Esophagus squamous epithelium (tissue), 5 donors: ENCODE measurements around the gene SESTD1. TPM values are rescaled to one million over a fixed set of nuclear protein-coding genes. Genes with fewer than 3 reads are reported as not detected.

Source experiments
- DNase-seq: peaks from one replicate; lab custom pipeline; 2025; lab: John Stamatoyannopoulos, UW
- H3K27ac ChIP-seq, 4 donors: fragments of 200-600 bp; sonication (generic); one replicate each; pipeline ENCODE4 v1.5.1; 2016 to 2019; ENCODE audit warnings: mild to moderate bottlenecking in 1 of 4
- H3K27me3 ChIP-seq, 4 donors: fragments of 200-600 bp; sonication (generic); 1 replicate in 3 of 4; 2 replicates in 1 of 4; pipeline versions ENCODE4 v1.5.1 to v1.6.0; 2017 to 2021; ENCODE audit warnings: antibody characterized with exemption in 1 of 4
- H3K36me3 ChIP-seq, 3 donors: fragments of 200-600 bp; sonication (generic); one replicate each; pipeline ENCODE4 v1.5.1; 2016 to 2019
- H3K4me1 ChIP-seq, 3 donors: fragments of 200-600 bp; sonication (generic); one replicate each; pipeline ENCODE4 v1.5.1; 2017 to 2019
- H3K4me3 ChIP-seq, 4 donors: fragments of 200-600 bp; sonication (generic); 1 replicate in 3 of 4; 2 replicates in 1 of 4; pipeline ENCODE4 v1.5.1; 2016 to 2019; ENCODE audit warnings: mild to moderate bottlenecking in 2 of 4, moderate library complexity in 1 of 4
- H3K9me3 ChIP-seq, 3 donors: fragments of 200-600 bp; sonication (generic); one replicate each; pipeline ENCODE4 v1.5.1; 2016 to 2019
- POLR2A ChIP-seq, 4 donors: fragments of 450-650 bp; IDR thresholded peaks; one replicate each; pipeline ENCODE4 v1.6.1; 2017; ENCODE audit warnings: antibody characterized with exemption in 4 of 4, mild to moderate bottlenecking in 4 of 4, moderate library complexity in 3 of 4
- WGBS, 2 donors: methylation state at CpG; one replicate each; pipeline ENCODE4 v1.1.5; 2018; 5-methylcytosine and 5-hydroxymethylcytosine counted together
- intact Hi-C: fragments of 100-400 bp; cut with DNase I; formaldehyde crosslinking; loops from one replicate; pipeline ENCODE4 v1.15.0; 2022
- total RNA-seq, 4 donors: library from RNA; depleted of rRNA; stranded (reverse); fragments of >200 nt; gene quantifications; one replicate each; pipeline ENCODE4 v1.1.0, GENCODE V29; 2016
- TF ChIP-seq, protein P1 (sequence below), 6 experiments: fragments of 450-650 bp in 4 of 6; fragments of 200-600 bp in 2 of 6; sonication (generic) in 2 of 6; IDR thresholded peaks; one replicate each; pipeline ENCODE4 v1.5.1; 2016 to 2019; ENCODE audit warnings: antibody characterized with exemption in 6 of 6, mild to moderate bottlenecking in 4 of 6, moderate library complexity in 4 of 6
- donor health status: DM: yes; HTN: yes; CAD: no.

The SESTD1 gene
- total RNA-seq, 4 donors from 2014 or later, result 5.0 to 22.9 (median 14.0) TPM

DNA sequence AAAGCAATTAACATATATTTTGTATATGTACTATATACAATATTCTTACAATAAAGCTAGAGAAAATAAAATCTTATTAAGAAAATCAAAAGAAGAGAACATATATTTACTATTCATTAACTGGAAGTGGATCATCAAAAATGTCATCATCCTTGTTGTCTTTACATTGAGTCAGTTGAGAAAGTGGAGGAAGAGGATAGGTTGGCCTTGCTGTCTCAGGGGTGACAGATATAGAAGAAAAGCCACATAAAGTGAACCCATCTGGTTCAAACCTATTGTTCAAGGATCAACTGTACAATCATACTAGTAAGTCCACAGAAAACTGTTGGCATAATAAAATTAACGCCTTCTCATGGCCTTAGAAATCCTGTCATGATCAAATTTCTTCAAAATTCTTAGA is 26.6 kb downstream of the SESTD1 start:
- 82 to 100% methylated on average over 1 of the region's 1 CpG for WGBS, 2 donors
- intact Hi-C loops, result no loop called here
- no peaks in the 10 kb centered on the region for H3K9me3 ChIP-seq
- no peaks in the 10 kb centered on the region for H3K27me3 ChIP-seq
- TF ChIP-seq, protein P1, sequence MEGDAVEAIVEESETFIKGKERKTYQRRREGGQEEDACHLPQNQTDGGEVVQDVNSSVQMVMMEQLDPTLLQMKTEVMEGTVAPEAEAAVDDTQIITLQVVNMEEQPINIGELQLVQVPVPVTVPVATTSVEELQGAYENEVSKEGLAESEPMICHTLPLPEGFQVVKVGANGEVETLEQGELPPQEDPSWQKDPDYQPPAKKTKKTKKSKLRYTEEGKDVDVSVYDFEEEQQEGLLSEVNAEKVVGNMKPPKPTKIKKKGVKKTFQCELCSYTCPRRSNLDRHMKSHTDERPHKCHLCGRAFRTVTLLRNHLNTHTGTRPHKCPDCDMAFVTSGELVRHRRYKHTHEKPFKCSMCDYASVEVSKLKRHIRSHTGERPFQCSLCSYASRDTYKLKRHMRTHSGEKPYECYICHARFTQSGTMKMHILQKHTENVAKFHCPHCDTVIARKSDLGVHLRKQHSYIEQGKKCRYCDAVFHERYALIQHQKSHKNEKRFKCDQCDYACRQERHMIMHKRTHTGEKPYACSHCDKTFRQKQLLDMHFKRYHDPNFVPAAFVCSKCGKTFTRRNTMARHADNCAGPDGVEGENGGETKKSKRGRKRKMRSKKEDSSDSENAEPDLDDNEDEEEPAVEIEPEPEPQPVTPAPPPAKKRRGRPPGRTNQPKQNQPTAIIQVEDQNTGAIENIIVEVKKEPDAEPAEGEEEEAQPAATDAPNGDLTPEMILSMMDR (IDR thresholded peaks at IDR 0.05), result no peak
- no peak for TF ChIP-seq POLR2A (IDR thresholded peaks at IDR 0.05)
- H3K4me3 ChIP-seq, result no peak overlapping the region
- DNase-seq, result no peak
- H3K36me3 ChIP-seq, result no peaks in the 10 kb centered on the region
- peaks cover 11 to 59% (median 29%) of the 10 kb centered on the region in 3 donors for H3K4me1 ChIP-seq
- H3K27ac ChIP-seq, result no peak overlapping the region

DNA sequence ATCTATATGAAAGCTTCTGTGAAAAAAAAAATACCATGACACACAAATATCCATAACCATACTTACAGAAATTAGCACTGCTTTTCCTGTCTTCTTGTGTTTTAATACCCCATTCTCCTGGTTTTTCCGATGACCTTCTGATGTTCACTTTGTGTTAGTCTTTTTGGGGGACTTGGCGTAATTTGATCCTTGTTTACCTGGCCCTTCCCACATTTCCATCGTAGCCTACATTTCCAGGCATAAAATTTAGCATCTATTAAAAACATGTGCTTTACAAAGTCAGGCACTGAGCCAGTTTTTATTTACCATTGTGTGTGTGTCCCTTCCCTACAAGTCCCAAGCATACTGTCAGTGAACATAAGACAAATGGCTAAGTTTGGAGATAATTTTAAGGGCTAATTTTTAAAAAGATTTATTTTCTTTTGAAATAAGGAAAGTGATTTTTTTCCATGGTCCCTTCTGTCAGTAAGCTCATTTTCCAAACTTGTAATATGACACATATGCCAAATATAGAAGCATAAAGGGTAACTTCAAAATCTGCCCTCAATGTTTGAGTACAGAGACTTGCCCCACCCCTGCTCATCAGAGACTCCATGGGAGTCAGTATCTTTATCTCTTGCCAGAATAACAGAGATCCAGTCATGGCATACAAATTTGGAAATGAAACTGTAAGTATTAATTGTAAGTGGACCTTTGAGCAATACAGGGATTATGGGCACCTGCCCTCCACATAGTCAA is 27.3 kb downstream of the SESTD1 start:
- H3K4me3 ChIP-seq, result no peak overlapping the region
- H3K4me1 ChIP-seq, result peaks cover 8 to 53% (median 27%) of the 10 kb centered on the region in 3 donors
- H3K27ac ChIP-seq, result no peak overlapping the region
- intact Hi-C loops, result no loop called here
- H3K27me3 ChIP-seq, result no peaks in the 10 kb centered on the region
- no peaks in the 10 kb centered on the region for H3K36me3 ChIP-seq
- TF ChIP-seq, protein P1 (IDR thresholded peaks at IDR 0.05), result no peak
- TF ChIP-seq POLR2A (IDR thresholded peaks at IDR 0.05), result no peak
- DNase-seq, result no peak
- H3K9me3 ChIP-seq, result no peaks in the 10 kb centered on the region
- 87 to 92% methylated on average over 3 of the region's 3 CpGs for WGBS, 2 donors

DNA sequence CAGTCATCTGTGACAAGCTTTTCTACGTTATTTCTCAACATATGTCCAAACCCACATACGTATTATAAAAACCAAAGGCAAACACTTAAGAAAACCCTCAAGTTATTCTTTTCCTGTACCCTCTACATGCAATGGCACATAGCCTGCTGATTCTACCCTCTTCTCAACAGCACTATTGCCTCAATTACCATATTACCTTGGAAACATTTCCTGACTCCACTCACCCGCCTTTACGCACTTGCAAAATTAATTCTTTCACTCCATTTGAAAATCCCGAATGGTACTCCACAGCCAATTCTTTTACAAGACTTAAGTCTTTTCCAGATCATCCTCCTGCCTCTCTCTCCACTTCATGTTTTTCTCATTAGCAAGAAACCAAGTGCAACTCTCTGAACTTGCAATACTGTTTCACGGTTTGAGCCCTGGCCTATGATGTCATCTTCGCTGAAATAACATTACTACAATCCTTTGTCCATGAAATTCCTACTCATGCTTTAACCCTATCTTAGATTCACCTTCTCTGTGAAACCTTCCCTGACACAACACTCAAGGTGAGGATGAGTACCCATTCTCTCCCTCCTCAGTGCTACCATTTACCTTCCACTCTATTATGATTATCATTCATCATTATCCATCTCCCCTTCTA is 29.0 kb downstream of the SESTD1 start:
- no peaks in the 10 kb centered on the region for H3K36me3 ChIP-seq

DNA sequence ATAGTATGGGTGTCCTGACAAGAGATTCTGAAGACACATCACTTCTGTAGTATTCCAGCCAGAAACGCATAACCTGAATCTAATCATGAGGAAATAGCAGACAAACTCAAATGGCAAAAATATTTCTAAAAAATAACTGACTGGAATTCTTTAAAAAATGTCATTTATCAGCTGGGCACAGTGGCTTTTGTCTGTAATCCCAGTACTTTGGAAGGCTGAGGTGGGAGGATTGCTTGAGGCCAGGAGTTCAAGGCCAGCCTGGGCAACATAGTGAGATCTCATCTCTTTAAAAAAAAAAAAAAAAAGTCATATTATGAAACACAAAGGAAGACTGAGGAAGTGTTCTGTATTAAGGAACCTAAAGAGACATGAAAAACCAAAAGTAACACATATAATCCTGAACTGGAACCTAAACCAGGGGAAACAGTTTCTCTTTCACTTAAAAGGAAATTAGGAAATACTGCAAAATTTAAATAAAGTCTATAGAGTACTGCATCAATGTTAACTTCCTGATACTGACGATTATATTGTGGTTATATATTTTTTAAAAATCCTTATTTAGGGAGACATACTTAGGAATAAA is 29.9 kb downstream of the SESTD1 start:
- no peak for DNase-seq
- Histone ChIP-seq H3K4me3 (no peak overlapping the region), H3K27me3 (no peaks in the 10 kb centered on the region), H3K27ac (no peak overlapping the region), H3K36me3 (no peaks in the 10 kb centered on the region), H3K4me1 (peaks cover 8 to 32% (median 24%) of the 10 kb centered on the region in 3 donors), H3K9me3 (no peaks in the 10 kb centered on the region)
- intact Hi-C loops, result no loop called here
- no peak for TF ChIP-seq POLR2A (IDR thresholded peaks at IDR 0.05)
- TF ChIP-seq, protein P1 (IDR thresholded peaks at IDR 0.05), result no peak
- WGBS, 2 donors, result 58 to 69% methylated on average over 2 of the region's 2 CpGs

More for the DNA sequence above, 29.0 kb downstream of the SESTD1 start:
- H3K9me3 ChIP-seq, result no peaks in the 10 kb centered on the region
- 80 to 84% methylated on average over 7 of the region's 7 CpGs for WGBS, 2 donors
- H3K4me1 ChIP-seq, result peaks cover 8 to 40% (median 27%) of the 10 kb centered on the region in 3 donors
- H3K27me3 ChIP-seq, result no peaks in the 10 kb centered on the region
- no peak overlapping the region for H3K27ac ChIP-seq
- no peak for DNase-seq
- TF ChIP-seq POLR2A (IDR thresholded peaks at IDR 0.05), result no peak
- H3K4me3 ChIP-seq, result no peak overlapping the region
- intact Hi-C loops, result no loop called here

DNA sequence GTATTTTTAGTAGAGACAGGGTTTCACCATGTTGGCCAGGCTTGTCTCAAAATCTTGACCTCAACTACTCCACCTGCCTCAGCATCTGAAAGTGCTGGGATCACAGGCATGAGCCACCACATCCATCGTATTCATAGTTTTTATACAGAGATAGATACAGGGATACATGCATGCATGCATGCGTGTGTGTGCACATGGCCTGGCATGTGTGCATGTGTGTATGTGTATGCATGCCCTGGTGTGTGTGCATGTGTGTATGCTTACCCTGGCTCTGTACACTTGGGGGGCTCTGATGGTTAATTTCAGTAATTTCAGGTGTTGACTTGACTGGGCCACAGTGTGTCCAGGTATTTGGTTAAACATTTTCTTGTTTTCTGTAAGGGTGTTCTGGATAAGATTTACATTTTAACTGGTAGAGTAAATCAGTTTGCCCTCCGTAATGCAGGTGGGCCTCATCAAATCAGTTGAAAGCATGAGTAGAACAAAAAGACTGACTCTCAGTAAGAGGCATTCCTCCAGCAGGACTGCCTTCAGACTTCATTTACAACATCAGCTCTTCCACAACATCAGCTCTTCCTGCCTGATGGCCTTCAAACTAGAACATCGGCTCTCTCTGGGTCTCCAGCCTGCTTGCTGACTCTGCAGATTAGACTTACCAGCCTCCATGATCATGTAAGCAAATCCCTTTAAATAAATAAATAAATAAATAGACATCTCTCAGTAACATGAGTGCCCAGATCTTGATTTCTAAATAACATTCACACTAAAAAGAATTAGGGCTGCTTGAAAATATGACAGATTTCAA is 30.8 kb downstream of the SESTD1 start:
- no peaks in the 10 kb centered on the region for H3K9me3 ChIP-seq
- intact Hi-C loops, result no loop called here
- no peaks in the 10 kb centered on the region for H3K27me3 ChIP-seq
- no peak overlapping the region for H3K4me3 ChIP-seq
- TF ChIP-seq, protein P1 (IDR thresholded peaks at IDR 0.05), result no peak
- TF ChIP-seq POLR2A (IDR thresholded peaks at IDR 0.05), result no peak
- no peak for DNase-seq
- H3K4me1 ChIP-seq, result peaks cover 0 to 22% (median 15%) of the 10 kb centered on the region in 3 donors
- no peak overlapping the region for H3K27ac ChIP-seq
- 93 to 96% methylated on average over 4 of the region's 4 CpGs for WGBS, 2 donors
- no peaks in the 10 kb centered on the region for H3K36me3 ChIP-seq
